Ishikawa (cell line): ENCODE results near the gene VSIG8.

Source experiments
- CEBPB ChIP-seq: IDR thresholded peaks from 2 replicates; pipeline ENCODE4 v1.6.1; 2012
- CREB1 ChIP-seq: IDR thresholded peaks from 2 replicates; pipeline ENCODE4 v1.6.1; 2012; ENCODE audit warnings: low read depth
- EGR1 ChIP-seq: IDR thresholded peaks from 2 replicates; pipeline ENCODE4 v1.6.1; 2012
- EP300 ChIP-seq: IDR thresholded peaks from 2 replicates; pipeline ENCODE4 v1.6.1; 2012; ENCODE audit warnings: borderline replicate concordance
- FOXM1 ChIP-seq: IDR thresholded peaks from 2 replicates; pipeline ENCODE4 v1.6.1; 2012; ENCODE audit warnings: low read depth, borderline replicate concordance
- MAX ChIP-seq: IDR thresholded peaks from 2 replicates; pipeline ENCODE4 v1.6.1; 2012
- NFIC ChIP-seq: IDR thresholded peaks from 2 replicates; pipeline ENCODE4 v1.6.1; 2012
- RAD21 ChIP-seq: IDR thresholded peaks from 2 replicates; pipeline ENCODE4 v1.6.1; 2012; ENCODE audit warnings: low read depth
- REST ChIP-seq: IDR thresholded peaks from 2 replicates; pipeline ENCODE4 v1.6.1; 2012; ENCODE audit warnings: low read depth, mild to moderate bottlenecking
- TAF1 ChIP-seq: IDR thresholded peaks from 2 replicates; pipeline ENCODE4 v1.6.1; 2012; ENCODE audit warnings: low read depth, mild to moderate bottlenecking
- TCF12 ChIP-seq: IDR thresholded peaks from 2 replicates; pipeline ENCODE4 v1.6.1; 2012; ENCODE audit warnings: low read depth
- TEAD4 ChIP-seq: IDR thresholded peaks from 2 replicates; pipeline ENCODE4 v1.6.1; 2012
- USF1 ChIP-seq: IDR thresholded peaks from 2 replicates; pipeline ENCODE4 v1.6.1; 2012
- YY1 ChIP-seq: IDR thresholded peaks from 2 replicates; pipeline ENCODE4 v1.6.1; 2012; ENCODE audit warnings: low read depth
- ZBTB7A ChIP-seq: IDR thresholded peaks from 2 replicates; pipeline ENCODE4 v1.6.1; 2012; ENCODE audit warnings: low read depth

The VSIG8 gene

GRCh38 chr1:159841749-159842148, 20.7 kb downstream of the VSIG8 start:
- TF ChIP-seq CREB1: no peak
- no peak for TF ChIP-seq TAF1
- no peak for TF ChIP-seq FOXM1
- TF ChIP-seq EGR1: no peak
- no peak for TF ChIP-seq CEBPB
- no peak for TF ChIP-seq TCF12
- no peak for TF ChIP-seq REST
- TF ChIP-seq TEAD4: no peak
- no peak for TF ChIP-seq MAX
- TF ChIP-seq RAD21: no peak
- TF ChIP-seq USF1: no peak
- no peak for TF ChIP-seq NFIC
- no peak for TF ChIP-seq EP300
- TF ChIP-seq YY1: no peak
- TF ChIP-seq ZBTB7A: no peak

GRCh38 chr1:159839116-159839849, 23.2 kb downstream of the VSIG8 start:
- no peak for TF ChIP-seq TAF1
- TF ChIP-seq CEBPB: no peak
- TF ChIP-seq REST: no peak
- TF ChIP-seq MAX: no peak
- no peak for TF ChIP-seq EGR1
- TF ChIP-seq FOXM1: no peak
- TF ChIP-seq USF1: no peak
- TF ChIP-seq NFIC: no peak
- no peak for TF ChIP-seq TCF12
- no peak for TF ChIP-seq CREB1

GRCh38 chr1:159838715-159839114, 23.7 kb downstream of the VSIG8 start:
- TF ChIP-seq TEAD4 (no peak), RAD21 (no peak), ZBTB7A (no peak), FOXM1 (no peak), MAX (no peak), CREB1 (no peak), EP300 (no peak), REST (no peak)

- TF ChIP-seq CREB1: no peak
- TF ChIP-seq RAD21: peak; percentile 48
Measured at GRCh38 chr1:159835862-159836525, 26.5 kb downstream of the VSIG8 start.
